ENCODE results near the gene HOXA13. TPM values are rescaled to one million over a fixed set of nuclear protein-coding genes. Genes with fewer than 3 reads are reported as not detected.

Gene HOXA13
- total and polyA plus RNA-seq, 4 donors, result 0.02 TPM; not detected in 3

- WGBS, result 72% methylated on average over 8 of the region's 8 CpGs
- Histone ChIP-seq H3K4me3 (ENCODE audit: low read depth in 1 of 3, low read length in 3 of 3) (no peak overlapping the region), H3K4me1 (ENCODE audit: control insufficient read depth in 4 of 4, insufficient read depth in 4 of 4, low read length in 3 of 4) (peaks cover 6 to 10% (median 7%) of the 10 kb centered on the region in 4 donors), H3K9me3 (ENCODE audit: control insufficient read depth in 4 of 4, low read length in 3 of 4) (no peaks in the 10 kb centered on the region), H3K27ac (ENCODE audit: low read depth in 1 of 2, low read length in 2 of 2) (no peak overlapping the region), H3K36me3 (ENCODE audit: control insufficient read depth in 4 of 4, insufficient read depth in 3 of 4, low read depth in 1 of 4, low read length in 3 of 4) (no peaks in the 10 kb centered on the region), H3K27me3 (ENCODE audit: control insufficient read depth in 4 of 4, insufficient read depth in 4 of 4, low read length in 3 of 4) (peaks cover 0 to 10% (median 7%) of the 10 kb centered on the region in 4 donors), H3K9ac (ENCODE audit: low read depth in 1 of 2, low read length in 2 of 2) (no peak overlapping the region)
- DNase-seq (ENCODE audit: low spot score), result no peak
- TF ChIP-seq FOXA2 (IDR thresholded peaks at IDR 0.05) (no peak), HNF4A (conservative IDR thresholded peaks at IDR 0.05) (no peak), YY1 (IDR thresholded peaks at IDR 0.05) (no peak), RXRA (IDR thresholded peaks at IDR 0.05) (no peak), CTCF (IDR thresholded peaks at IDR 0.05; ENCODE audit: low read depth, low read length, missing input control) (no peak)
Observed at GRCh38 chr7:27214239-27214950, 14.5 kb upstream of the HOXA13 start.

GRCh38 chr7:27213433-27214238 is 13.7 kb upstream of the HOXA13 start:
- WGBS, result 36% methylated on average over 50 of the region's 50 CpGs
- Histone ChIP-seq H3K4me3 (ENCODE audit: low read depth in 1 of 3, low read length in 3 of 3) (no peak overlapping the region), H3K27ac (ENCODE audit: low read depth in 1 of 2, low read length in 2 of 2) (no peak overlapping the region), H3K9me3 (ENCODE audit: control insufficient read depth in 4 of 4, low read length in 3 of 4) (no peaks in the 10 kb centered on the region), H3K4me1 (ENCODE audit: control insufficient read depth in 4 of 4, insufficient read depth in 4 of 4, low read length in 3 of 4) (peaks cover 6 to 10% (median 7%) of the 10 kb centered on the region in 4 donors), H3K27me3 (ENCODE audit: control insufficient read depth in 4 of 4, insufficient read depth in 4 of 4, low read length in 3 of 4) (peaks cover 0 to 10% (median 7%) of the 10 kb centered on the region in 4 donors), H3K36me3 (ENCODE audit: control insufficient read depth in 4 of 4, insufficient read depth in 3 of 4, low read depth in 1 of 4, low read length in 3 of 4) (no peaks in the 10 kb centered on the region), H3K9ac (ENCODE audit: low read depth in 1 of 2, low read length in 2 of 2) (no peak overlapping the region)
- no peak for DNase-seq (ENCODE audit: low spot score)
- no peak for TF ChIP-seq EGR1 (IDR thresholded peaks at IDR 0.05; ENCODE audit: low read depth in 2 of 2)

- WGBS, result 22% methylated on average over 52 of the region's 52 CpGs
Observed at GRCh38 chr7:27212497-27213432, 12.9 kb upstream of the HOXA13 start.

More at GRCh38 chr7:27212497-27213432, 12.9 kb upstream of the HOXA13 start:
- H3K9me3 ChIP-seq (ENCODE audit: control insufficient read depth in 4 of 4, low read length in 3 of 4), result no peaks in the 10 kb centered on the region
- no peak for TF ChIP-seq EGR1 (IDR thresholded peaks at IDR 0.05; ENCODE audit: low read depth in 2 of 2)
- TF ChIP-seq HNF4A (conservative IDR thresholded peaks at IDR 0.05), result no peak
- TF ChIP-seq HNF4G (IDR thresholded peaks at IDR 0.05), result no peak
- no peak for TF ChIP-seq JUND (IDR thresholded peaks at IDR 0.05)
- TF ChIP-seq ZBTB33 (IDR thresholded peaks at IDR 0.05), result no peak
- peaks cover 6 to 10% (median 7%) of the 10 kb centered on the region in 4 donors for H3K4me1 ChIP-seq (ENCODE audit: control insufficient read depth in 4 of 4, insufficient read depth in 4 of 4, low read length in 3 of 4)
- H3K4me3 ChIP-seq (ENCODE audit: low read depth in 1 of 3, low read length in 3 of 3), result no peak overlapping the region
- H3K36me3 ChIP-seq (ENCODE audit: control insufficient read depth in 4 of 4, insufficient read depth in 3 of 4, low read depth in 1 of 4, low read length in 3 of 4), result no peaks in the 10 kb centered on the region
- no peak for DNase-seq (ENCODE audit: low spot score)
- peaks cover 0 to 10% (median 9%) of the 10 kb centered on the region in 4 donors for H3K27me3 ChIP-seq (ENCODE audit: control insufficient read depth in 4 of 4, insufficient read depth in 4 of 4, low read length in 3 of 4)
- no peak overlapping the region for H3K27ac ChIP-seq (ENCODE audit: low read depth in 1 of 2, low read length in 2 of 2)
- H3K9ac ChIP-seq (ENCODE audit: low read depth in 1 of 2, low read length in 2 of 2), result no peak overlapping the region

Data from liver (tissue), 9 donors.